Gastroesophageal sphincter (tissue), 4 donors: ENCODE data around the gene DUOX1. TPM values are rescaled to one million over a fixed set of nuclear protein-coding genes. Genes with fewer than 3 reads are reported as not detected.

ENCODE experiments used
- ATAC-seq: fragments of 150-250 bp; one replicate; pipeline ENCODE4 v1.9.1; 2016; ENCODE audit warnings: mild to moderate bottlenecking, moderate library complexity
- H3K27ac ChIP-seq, 4 donors: fragments of 200-600 bp; sonication (generic) in 3 of 4; 1 replicate in 3 of 4; 2 replicates in 1 of 4; pipeline ENCODE4 v1.5.1; 2016 to 2019
- H3K27me3 ChIP-seq: fragments of 200-600 bp; sonication (generic); one replicate; pipeline ENCODE4 v1.5.1; 2019
- H3K36me3 ChIP-seq, 2 donors: fragments of 200-600 bp; sonication (generic); one replicate each; pipeline ENCODE4 v1.5.1; 2019; ENCODE audit warnings: control low read depth in 1 of 2
- H3K4me1 ChIP-seq, 3 donors: fragments of 200-600 bp; sonication (generic); 1 replicate in 2 of 3; 2 replicates in 1 of 3; pipeline ENCODE4 v1.5.1; 2016 to 2019; ENCODE audit warnings: control low read depth in 2 of 3
- H3K4me3 ChIP-seq, 2 donors: fragments of 200-600 bp; sonication (generic); one replicate each; pipeline ENCODE4 v1.5.1; 2019; ENCODE audit warnings: mild to moderate bottlenecking in 1 of 2, moderate library complexity in 1 of 2
- H3K9me3 ChIP-seq, 3 donors: fragments of 200-600 bp; sonication (generic); one replicate each; pipeline ENCODE4 v1.5.1; 2017 to 2019; ENCODE audit warnings: control low read depth in 2 of 3
- EP300 ChIP-seq: sonication (generic); formaldehyde crosslinking; IDR thresholded peaks from one replicate; pipeline ENCODE4 v1.6.1; 2017; ENCODE audit warnings: antibody characterized with exemption, mild to moderate bottlenecking
- POLR2A ChIP-seq, 2 donors: fragments of 450-650 bp; IDR thresholded peaks; one replicate each; pipeline ENCODE4 v1.6.1; 2017; ENCODE audit warnings: antibody characterized with exemption in 2 of 2, mild to moderate bottlenecking in 2 of 2, moderate library complexity in 1 of 2
- POLR2AphosphoS5 ChIP-seq: sonication (generic); formaldehyde crosslinking; IDR thresholded peaks from one replicate; pipeline ENCODE4 v1.6.1; 2017; ENCODE audit warnings: antibody characterized with exemption
- WGBS, 2 donors: methylation state at CpG; one replicate each; pipeline ENCODE4 v1.1.5; 2018; ENCODE audit warnings: low coverage in 1 of 2; 5-methylcytosine and 5-hydroxymethylcytosine counted together
- total RNA-seq, 4 donors: library from RNA; depleted of rRNA; stranded (reverse); fragments of >200 nt; gene quantifications; one replicate each; pipeline ENCODE4 v1.1.0, GENCODE V29; 2016
- TF ChIP-seq, protein P1 (sequence below), 4 experiments: fragments of 200-600 bp in 2 of 4; fragments of 450-650 bp in 2 of 4; sonication (generic) in 1 of 4; IDR thresholded peaks; one replicate each; pipeline ENCODE4 v1.5.1; 2017 to 2019; ENCODE audit warnings: antibody characterized with exemption in 4 of 4, mild to moderate bottlenecking in 2 of 4, moderate library complexity in 2 of 4

The DUOX1 gene
- total RNA-seq, 4 donors from 2014 or later, result 0.08 to 2.7 (median 1.1) TPM

DNA sequence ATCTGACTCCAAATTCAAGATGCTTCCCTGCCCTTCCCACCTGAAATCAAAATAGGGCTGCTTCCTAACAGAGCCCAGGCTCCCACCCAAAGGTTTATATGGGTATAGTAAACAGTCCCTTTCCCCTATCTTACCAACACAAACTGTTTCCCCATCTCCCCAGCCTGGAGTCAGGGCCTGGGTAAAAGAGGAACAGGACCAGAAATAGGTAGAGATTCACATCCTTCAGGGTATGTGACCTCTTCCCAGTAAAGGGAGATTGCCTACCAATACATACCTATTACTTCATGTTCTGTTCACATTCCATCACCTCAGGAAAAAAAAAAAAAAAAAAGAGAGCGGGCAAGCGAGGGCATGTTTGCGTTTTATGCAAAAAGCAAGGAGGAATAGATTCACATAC lies 67.7 kb downstream of the DUOX1 start:
- Histone ChIP-seq H3K4me1 (peaks cover 0 to 25% (median 0%) of the 10 kb centered on the region in 3 donors), H3K36me3 (no peaks in the 10 kb centered on the region), H3K9me3 (no peaks in the 10 kb centered on the region), H3K27ac (peak overlapping the region in 1 of 4 donors; percentile 98), H3K27me3 (no peaks in the 10 kb centered on the region), H3K4me3 (no peak overlapping the region)
- 83 to 90% methylated on average over 3 of the region's 3 CpGs for WGBS, 2 donors
- ATAC-seq, result no peak
- TF ChIP-seq, protein P1, sequence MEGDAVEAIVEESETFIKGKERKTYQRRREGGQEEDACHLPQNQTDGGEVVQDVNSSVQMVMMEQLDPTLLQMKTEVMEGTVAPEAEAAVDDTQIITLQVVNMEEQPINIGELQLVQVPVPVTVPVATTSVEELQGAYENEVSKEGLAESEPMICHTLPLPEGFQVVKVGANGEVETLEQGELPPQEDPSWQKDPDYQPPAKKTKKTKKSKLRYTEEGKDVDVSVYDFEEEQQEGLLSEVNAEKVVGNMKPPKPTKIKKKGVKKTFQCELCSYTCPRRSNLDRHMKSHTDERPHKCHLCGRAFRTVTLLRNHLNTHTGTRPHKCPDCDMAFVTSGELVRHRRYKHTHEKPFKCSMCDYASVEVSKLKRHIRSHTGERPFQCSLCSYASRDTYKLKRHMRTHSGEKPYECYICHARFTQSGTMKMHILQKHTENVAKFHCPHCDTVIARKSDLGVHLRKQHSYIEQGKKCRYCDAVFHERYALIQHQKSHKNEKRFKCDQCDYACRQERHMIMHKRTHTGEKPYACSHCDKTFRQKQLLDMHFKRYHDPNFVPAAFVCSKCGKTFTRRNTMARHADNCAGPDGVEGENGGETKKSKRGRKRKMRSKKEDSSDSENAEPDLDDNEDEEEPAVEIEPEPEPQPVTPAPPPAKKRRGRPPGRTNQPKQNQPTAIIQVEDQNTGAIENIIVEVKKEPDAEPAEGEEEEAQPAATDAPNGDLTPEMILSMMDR (IDR thresholded peaks at IDR 0.05), result no peak
- TF ChIP-seq POLR2A (IDR thresholded peaks at IDR 0.05) (no peak), POLR2AphosphoS5 (no peak), EP300 (no peak)

DNA sequence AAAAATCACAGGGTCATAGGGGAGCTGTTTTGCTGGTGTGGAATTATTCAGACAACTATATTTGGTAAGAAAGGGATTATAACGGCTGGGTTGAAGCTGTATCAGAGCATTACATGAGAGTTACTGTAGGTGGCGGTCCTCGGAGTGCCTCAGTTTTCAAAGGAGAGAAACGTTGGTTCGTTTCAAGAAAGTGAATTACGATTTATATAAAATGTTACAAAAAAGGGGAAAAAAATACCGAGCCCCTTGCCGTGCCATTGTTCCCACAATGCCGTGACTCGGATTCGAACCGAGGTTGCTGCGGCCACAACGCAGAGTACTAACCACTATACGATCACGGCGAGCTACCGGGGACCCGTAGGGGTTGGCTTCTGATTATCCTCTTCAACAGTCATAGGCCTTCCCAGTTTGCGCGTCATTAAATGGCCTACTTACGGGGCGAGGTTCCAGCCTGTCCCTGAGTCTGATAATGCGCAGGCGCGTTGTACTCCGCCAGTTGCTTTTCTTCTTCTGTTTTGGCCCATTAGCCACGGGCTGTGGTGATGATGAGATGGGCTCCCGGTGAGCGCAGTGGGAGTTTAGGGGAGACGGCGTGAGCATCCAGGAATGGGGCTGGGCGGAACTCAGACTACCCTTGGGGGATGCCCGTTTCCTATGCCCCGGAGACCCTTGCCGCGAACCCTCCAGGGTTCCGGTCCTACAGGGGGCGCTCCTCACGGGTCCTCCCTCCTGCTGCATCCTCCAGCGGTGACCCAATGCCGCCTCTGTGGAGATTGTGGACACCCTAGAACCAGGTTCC lies 68.7 kb downstream of the DUOX1 start:
- 0 to 1% methylated on average over 16 to 24 of the region's 42 CpGs for WGBS, 2 donors
- TF ChIP-seq EP300, result no peak
- TF ChIP-seq POLR2AphosphoS5, result peak; percentile 98
- TF ChIP-seq, protein P1 (IDR thresholded peaks at IDR 0.05), result peak; percentile 24 to 82 (median 80)
- peak; percentile 91 to 97 for TF ChIP-seq POLR2A (IDR thresholded peaks at IDR 0.05)

DNA sequence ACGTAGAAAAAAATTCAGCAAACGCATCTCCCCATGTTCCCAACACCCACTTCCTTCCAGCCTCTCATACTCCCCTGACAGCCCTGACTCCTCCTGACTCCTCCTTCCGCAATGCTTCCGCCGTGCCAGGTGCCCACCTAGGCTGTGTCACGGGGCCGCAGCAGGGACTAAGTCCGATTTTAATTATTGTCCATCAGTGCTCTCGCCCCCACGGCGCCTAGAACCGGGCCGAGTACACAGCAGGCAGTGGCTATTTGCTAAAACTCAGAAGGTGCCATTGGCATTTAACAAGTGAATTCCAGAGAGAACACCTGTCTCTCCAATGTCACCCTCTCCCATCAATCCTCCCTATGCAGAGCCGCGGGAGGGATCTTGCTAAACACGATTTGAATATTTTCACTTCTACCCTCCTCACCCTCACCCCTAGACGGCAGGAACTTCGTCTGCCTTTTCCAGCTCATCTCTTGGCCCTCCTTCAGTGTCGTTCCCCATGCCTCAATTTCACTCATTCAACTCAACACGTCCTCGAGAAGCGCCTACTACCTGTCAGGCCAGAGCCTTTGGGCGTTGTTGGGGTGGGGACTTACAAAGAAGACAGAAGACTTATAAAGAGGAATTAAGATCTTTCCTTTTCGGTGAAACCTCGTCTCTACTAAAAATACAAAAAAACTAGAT lies 69.5 kb downstream of the DUOX1 start:
- H3K27me3 ChIP-seq, result no peaks in the 10 kb centered on the region
- H3K27ac ChIP-seq, result peak overlapping the region; percentile 95 to 99 (median 98)
- no peaks in the 10 kb centered on the region for H3K36me3 ChIP-seq
- TF ChIP-seq, protein P1 (IDR thresholded peaks at IDR 0.05), result no peak
- TF ChIP-seq POLR2AphosphoS5, result no peak
- no peak for TF ChIP-seq POLR2A (IDR thresholded peaks at IDR 0.05)
- TF ChIP-seq EP300, result no peak
- no peaks in the 10 kb centered on the region for H3K9me3 ChIP-seq
- peak overlapping the region; percentile 42 to 74 for H3K4me3 ChIP-seq
- WGBS, 2 donors, result 0 to 2% methylated on average over 20 to 23 of the region's 25 CpGs
- no peak for ATAC-seq
- H3K4me1 ChIP-seq, result peaks cover 0 to 25% (median 0%) of the 10 kb centered on the region in 3 donors

More for the DNA sequence above, 68.7 kb downstream of the DUOX1 start:
- ATAC-seq, result peak; percentile 87
- Histone ChIP-seq H3K4me3 (peak overlapping the region; percentile 42 to 74), H3K36me3 (no peaks in the 10 kb centered on the region), H3K27me3 (no peaks in the 10 kb centered on the region), H3K4me1 (peaks cover 0 to 25% (median 0%) of the 10 kb centered on the region in 3 donors), H3K27ac (peak overlapping the region; percentile 95 to 99 (median 98)), H3K9me3 (no peaks in the 10 kb centered on the region)

DNA sequence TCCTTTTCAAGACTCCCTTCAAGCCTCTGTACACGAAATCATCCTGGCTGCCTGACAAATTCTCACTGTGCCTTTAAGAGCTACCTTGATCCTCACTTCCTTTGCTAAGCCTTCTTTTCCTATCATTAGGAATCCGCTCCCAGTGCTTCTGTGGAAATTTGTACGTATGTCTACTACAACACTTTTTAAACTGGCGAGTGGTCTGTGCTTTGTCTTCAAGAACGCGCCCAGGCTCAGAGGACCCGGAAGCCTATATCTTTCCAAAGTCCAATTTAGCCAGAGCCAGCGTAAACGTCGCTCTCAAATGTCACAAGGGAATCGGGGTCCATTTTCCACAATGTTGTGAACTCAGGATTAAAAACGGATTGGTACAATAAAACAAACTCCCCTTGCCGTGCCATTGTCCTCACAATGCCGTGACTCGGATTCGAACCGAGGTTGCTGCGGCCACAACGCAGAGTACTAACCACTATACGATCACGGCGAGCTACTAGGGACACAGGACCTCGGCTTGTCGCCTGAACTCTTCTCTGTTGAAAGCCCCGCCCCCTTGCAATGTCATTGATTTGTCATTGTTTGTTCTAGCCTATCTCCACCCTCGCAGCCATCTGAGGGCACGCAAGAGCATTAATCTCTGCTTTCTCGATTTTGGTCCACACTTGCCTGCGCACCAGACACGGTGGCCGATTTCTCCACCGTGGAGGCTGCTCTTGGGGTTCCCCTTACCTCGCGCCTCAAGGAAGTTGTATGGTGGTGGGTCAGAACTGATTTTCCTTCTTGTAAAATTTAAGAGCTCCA lies 70.4 kb downstream of the DUOX1 start:
- peak; percentile 84 for ATAC-seq

More for the DNA sequence above, 70.4 kb downstream of the DUOX1 start:
- no peaks in the 10 kb centered on the region for H3K27me3 ChIP-seq
- no peaks in the 10 kb centered on the region for H3K9me3 ChIP-seq
- no peaks in the 10 kb centered on the region for H3K36me3 ChIP-seq
- H3K4me1 ChIP-seq, result peaks cover 0 to 25% (median 0%) of the 10 kb centered on the region in 3 donors
- peak; percentile 92 for TF ChIP-seq POLR2AphosphoS5
- TF ChIP-seq POLR2A (IDR thresholded peaks at IDR 0.05), result peak; percentile 73 to 85
- TF ChIP-seq EP300, result no peak
- WGBS, 2 donors, result 0 to 1% methylated on average over 12 to 21 of the region's 34 CpGs
- H3K4me3 ChIP-seq, result peak overlapping the region; percentile 42 to 74
- H3K27ac ChIP-seq, result peak overlapping the region; percentile 95 to 99 (median 98)
